GM19238 (cell line): ENCODE data around the gene NCOA1.

Experiments
- DNase-seq: peaks from one replicate; pipeline ENCODE4 v3.0.0; 2011; ENCODE audit warnings: low spot score; ENCODE audit not compliant: insufficient read length

NCOA1 gene

DNA sequence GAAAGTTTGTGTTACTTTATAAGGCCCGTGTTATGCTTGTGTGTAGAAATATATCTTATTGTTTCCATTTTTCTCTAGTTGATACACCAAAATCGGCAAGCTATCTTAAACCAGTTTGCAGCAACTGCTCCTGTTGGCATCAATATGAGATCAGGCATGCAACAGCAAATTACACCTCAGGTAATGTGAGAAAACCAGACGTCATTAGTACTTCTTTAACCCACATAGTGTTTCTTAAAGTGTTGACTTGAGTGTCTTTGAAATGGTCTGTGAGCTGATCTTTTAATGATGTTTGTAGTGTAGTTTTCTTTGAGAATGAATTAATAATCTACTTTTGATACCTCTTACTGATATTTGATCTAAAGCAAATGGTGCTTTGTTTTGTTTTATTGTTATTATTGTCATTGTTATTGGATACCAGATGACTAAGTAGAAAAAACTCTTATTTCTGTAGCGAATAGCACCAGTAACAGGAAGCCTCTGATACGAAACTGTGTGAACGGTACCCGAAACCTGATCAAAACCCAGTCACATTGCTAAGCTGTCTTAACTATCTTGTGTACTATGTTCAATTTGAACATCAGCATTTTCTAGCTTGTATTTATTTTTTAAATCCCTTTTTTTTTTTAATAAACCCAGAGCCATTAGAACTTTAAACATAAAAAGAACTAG is 248.4 kb downstream of the NCOA1 start:
- no peak for DNase-seq

DNA sequence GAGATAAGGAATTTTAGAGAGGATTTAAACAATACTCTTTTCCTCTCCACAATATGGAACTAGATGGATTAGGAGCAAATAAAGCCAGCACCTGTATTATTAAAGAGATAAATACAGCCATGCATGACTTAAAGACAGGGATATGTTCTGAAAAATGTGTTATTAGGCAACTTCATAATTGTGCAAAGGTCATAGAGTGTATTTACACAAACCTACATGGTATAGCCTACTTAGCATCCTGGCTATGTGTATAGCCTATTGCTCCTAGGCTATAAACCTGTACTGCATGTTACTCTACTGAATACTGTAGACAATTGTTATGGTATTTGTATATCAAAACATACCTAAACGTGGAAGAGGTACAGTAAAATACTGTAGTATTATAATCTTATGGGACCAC is 249.1 kb downstream of the NCOA1 start:
- DNase-seq, result no peak

- DNase-seq, result no peak
Observed at GRCh38 chr2:24742730-24743129, 251.7 kb downstream of the NCOA1 start.

- DNase-seq, result no peak
Observed at GRCh38 chr2:24743924-24744323, 252.9 kb downstream of the NCOA1 start.

- DNase-seq, result no peak
Observed at GRCh38 chr2:24744356-24744755, 253.3 kb downstream of the NCOA1 start.

DNA sequence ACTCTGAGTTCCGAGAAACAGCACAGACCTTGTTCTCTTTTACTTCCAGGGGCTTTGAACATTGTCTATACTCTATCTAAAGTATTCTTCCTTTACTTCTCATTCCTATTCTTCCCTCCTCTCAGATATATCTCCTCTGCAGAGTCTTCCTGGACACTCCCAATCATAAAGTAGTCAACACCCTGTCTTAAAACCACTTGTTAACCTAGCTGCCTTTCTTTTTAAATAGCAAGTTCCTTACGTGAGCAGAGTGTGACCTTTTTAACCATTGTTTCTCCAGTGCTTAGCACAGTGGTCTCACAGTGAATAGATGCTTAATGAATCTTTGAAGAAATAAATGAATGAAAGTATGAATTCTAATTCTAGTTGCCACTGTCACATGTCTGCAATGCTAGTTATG is 254.8 kb downstream of the NCOA1 start:
- DNase-seq, result no peak

GRCh38 chr2:24747299-24747698 is 256.2 kb downstream of the NCOA1 start:
- no peak for DNase-seq

GRCh38 chr2:24749069-24749691 is 258.1 kb downstream of the NCOA1 start:
- DNase-seq, result no peak

GRCh38 chr2:24754985-24755705 is 264.1 kb downstream of the NCOA1 start:
- no peak for DNase-seq

DNA sequence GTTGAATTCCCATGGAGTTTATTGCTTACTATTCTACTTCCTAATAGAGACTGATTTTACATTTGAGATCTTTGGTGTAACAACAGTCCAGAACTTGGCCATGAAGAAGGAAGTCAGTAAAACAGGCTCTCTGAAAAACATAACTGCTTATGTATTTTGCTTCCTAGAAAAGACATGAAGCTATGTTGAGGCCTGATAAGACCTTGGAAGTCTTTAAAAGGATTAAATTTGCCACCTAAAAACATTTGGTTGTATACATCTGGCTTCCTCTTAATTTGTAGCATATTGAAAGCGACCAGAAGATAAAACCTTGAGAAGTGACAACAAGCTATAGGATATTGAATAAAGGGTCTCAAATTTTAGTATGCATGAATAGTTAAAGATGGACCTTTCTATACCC is 265.7 kb downstream of the NCOA1 start:
- DNase-seq, result no peak

DNA sequence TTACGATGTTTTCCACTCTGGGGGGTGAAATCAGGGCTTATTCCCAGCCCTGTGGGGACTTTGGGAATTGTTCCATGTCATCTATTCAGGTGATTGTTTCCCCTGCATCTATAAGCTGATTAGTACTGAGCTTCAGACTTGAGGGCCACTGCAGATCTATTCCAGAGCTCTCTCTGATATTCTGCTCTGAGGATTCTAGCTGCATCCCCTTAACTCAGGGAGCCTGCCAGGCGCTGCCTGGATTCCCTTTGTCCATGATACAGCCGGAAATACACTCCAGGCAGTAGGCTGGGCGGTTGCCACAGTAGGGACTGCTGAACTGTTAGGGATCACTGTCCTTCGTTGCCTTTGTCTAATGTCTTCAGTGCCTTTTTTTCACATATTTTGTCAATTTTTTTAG is 270.8 kb downstream of the NCOA1 start:
- DNase-seq, result no peak

DNA sequence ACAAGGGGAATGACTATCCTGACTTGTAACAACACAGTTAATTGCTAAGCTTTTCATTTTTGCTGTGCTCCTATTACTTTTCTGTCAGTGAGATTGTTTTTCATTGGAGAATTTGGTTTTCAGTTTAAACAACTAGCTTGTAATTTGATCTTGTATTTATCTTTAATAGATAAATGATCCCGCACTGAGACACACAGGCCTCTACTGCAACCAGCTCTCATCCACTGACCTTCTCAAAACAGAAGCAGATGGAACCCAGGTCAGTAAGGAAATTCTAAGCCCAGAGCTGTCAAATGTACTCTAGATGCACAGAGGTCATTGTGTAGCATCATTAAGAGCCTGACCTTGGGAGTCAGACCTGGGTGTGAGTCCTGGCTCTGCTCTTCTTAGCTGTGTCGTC is 271.5 kb downstream of the NCOA1 start:
- DNase-seq, result no peak

DNA sequence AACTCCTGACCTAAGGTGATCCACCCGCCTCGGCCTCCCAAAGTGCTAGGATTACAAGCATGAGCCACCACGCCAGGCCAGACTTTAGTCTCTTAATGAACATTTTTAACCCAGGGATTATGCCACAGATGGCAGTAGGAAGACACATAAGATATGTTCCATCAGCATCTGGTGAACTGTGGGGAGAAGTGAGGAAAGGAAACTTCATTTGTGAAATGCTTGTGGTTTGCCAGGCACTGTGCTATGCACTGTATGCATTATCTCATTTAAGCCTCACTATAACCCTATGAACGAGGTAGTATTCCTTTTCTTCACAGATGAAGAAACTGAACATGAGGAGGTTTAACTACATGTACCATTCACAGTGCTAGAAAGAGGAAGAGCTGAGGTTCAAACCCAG is 272.8 kb downstream of the NCOA1 start:
- DNase-seq, result no peak

GRCh38 chr2:24766609-24767008 is 275.6 kb downstream of the NCOA1 start:
- no peak for DNase-seq

DNA sequence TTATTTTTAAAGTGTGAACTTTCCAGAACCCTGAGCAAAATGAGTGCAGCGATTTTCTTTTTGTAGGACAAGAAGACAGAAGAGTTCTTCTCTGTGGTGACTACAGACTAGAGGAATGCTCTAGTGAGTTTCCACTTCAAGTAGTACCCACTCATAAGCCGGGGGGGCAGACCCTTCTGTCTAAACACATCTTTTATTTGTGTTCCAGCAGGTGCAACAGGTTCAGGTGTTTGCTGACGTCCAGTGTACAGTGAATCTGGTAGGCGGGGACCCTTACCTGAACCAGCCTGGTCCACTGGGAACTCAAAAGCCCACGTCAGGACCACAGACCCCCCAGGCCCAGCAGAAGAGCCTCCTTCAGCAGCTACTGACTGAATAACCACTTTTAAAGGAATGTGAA is 277.0 kb downstream of the NCOA1 start:
- DNase-seq, result no peak

GRCh38 chr2:24768601-24769000 is 277.5 kb downstream of the NCOA1 start:
- no peak for DNase-seq

- DNase-seq, result no peak
Observed at GRCh38 chr2:24771061-24771460, 280.0 kb downstream of the NCOA1 start.

DNA sequence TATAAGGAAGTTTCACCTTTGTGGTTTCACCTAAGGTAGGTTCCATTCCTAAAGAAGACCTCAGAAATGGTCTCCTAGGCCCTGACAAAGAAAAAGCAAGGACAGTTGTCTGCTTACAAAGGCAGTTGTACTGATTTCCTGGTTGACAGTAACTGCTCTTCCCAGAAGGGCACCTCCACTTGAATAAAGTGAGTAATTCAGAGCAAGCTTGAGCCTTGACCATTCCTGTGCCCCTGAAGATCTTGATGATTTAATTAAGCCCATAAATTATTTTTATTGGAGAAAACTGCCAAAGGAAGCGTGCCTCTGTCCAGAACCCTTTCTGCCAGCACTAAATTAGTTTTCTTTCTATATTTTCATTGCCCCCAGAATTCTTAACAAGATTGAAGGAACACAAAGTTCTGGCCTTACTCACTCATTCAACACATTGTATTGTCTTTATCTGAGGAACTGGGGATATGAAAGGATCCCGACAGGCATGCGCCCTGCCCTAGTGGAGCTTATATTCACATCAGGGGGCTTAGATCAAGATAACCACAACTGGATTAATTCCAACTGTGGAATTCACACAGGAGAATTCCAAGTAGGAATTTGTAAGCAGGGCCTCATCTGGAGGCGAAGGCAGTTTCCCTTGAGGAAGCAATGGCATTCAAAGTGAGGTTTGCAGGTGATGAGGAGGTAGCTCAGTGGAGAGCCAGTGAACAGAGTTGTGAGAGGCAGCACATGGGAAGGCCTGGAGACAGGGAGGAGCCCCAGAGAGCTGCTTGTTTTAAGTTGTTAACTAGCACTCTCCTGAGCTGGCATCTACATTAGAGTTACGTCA is 280.9 kb downstream of the NCOA1 start:
- no peak for DNase-seq

GRCh38 chr2:24774373-24774772 is 283.3 kb downstream of the NCOA1 start:
- DNase-seq, result no peak

- no peak for DNase-seq
Observed at GRCh38 chr2:24779116-24779515, 288.1 kb downstream of the NCOA1 start.

DNA sequence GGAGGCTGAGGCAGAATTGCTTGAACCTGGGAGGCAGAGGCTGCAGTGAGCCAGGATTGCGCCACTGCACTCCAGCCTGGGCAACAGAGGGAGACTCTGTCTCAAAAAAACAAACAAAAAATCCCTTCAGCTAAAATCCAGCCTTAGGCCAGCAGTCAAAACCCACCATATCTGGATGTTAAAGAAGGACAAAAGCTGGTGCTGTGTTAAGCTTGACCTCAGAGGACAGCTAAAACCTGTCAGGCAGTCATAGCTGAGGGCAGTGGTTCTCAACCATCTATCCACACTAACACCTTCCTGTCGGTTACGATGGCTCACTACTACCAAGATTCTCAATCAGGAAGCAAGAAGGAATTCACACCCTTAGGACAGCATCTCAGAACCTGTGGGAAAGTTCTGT is 292.6 kb downstream of the NCOA1 start:
- no peak for DNase-seq
